WERI-Rb-1 (cell line): ENCODE measurements around the gene TIMM13.
"Not testable (repeated sequence)": the region's sequence is repeated elsewhere in the genome, so short reads cannot be mapped to it uniquely, and the experiment has no call there.

Experiments used
- DNase-seq: peaks from one replicate; pipeline ENCODE4 v3.0.0-alpha.2; 2020
- H3K27ac ChIP-seq: fragments of 250-450 bp; sonication (Bioruptor Pico); 2 replicates; pipeline ENCODE4 v1.5.1; 2020; ENCODE audit warnings: mild to moderate bottlenecking, moderate library complexity
- H3K27me3 ChIP-seq: fragments of 250-450 bp; sonication (Bioruptor Pico); 2 replicates; pipeline ENCODE4 v1.5.1; 2021; ENCODE audit warnings: mild to moderate bottlenecking, low read depth, moderate library complexity; ENCODE audit not compliant: insufficient read depth, severe bottlenecking
- H3K36me3 ChIP-seq: fragments of 250-450 bp; sonication (Bioruptor Pico); 2 replicates; pipeline ENCODE4 v1.5.1; 2020; ENCODE audit warnings: mild to moderate bottlenecking, moderate library complexity
- H3K4me3 ChIP-seq: 2 replicates; pipeline ENCODE4 v1.5.1; 2011; ENCODE audit warnings: low read depth, mild to moderate bottlenecking, control low read depth, low read length
- H3K9me3 ChIP-seq: fragments of 250-450 bp; sonication (Bioruptor Pico); 2 replicates; pipeline ENCODE4 v1.5.1; 2021; ENCODE audit warnings: mild to moderate bottlenecking, moderate library complexity; ENCODE audit not compliant: severe bottlenecking
- TF ChIP-seq, protein P1 (sequence below): IDR thresholded peaks from 2 replicates; pipeline ENCODE4 v1.5.1; 2011; ENCODE audit warnings: low read depth, mild to moderate bottlenecking, control low read depth, inconsistent platforms, low read length

The TIMM13 gene

DNA sequence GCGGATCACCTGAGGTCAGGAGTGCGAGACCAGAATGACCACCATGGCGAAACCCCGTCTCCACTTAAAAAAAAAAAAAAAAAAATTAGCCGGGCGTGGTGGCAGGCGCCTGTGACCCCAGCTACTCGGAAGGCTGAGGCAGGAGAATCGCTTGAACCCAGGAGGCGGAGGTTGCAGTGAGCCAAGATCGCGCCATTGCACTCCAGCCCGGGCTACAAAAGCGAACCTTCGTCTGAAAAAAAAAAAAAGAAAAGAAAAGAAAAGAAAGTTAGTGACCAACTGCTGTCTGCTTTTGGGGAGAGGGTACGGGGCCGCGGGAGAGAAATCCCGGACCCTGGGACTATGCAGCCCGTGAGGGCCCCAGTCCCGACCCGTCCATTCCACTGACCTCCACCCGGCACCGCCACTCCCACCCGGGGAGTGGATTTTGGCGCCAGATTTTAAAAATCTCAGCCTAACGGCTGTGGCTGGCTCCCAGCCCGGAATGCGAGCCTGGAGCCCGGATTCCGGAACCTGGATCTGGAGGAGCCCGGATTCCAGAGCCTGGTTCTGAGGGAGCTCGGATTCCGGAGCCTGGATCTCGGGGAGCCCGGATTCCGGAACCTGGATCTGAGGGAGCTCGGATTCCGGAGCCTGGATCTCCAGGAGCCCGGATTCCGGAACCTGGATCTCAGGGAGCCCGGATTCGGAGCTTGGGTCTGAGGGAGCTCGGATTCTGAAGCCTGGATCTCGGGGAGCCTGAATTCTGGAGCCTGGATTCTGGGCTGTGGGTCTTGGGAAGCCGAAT lies 35.4 kb upstream of the TIMM13 start:
- DNase-seq = peak; percentile 62
- TF ChIP-seq, protein P1, sequence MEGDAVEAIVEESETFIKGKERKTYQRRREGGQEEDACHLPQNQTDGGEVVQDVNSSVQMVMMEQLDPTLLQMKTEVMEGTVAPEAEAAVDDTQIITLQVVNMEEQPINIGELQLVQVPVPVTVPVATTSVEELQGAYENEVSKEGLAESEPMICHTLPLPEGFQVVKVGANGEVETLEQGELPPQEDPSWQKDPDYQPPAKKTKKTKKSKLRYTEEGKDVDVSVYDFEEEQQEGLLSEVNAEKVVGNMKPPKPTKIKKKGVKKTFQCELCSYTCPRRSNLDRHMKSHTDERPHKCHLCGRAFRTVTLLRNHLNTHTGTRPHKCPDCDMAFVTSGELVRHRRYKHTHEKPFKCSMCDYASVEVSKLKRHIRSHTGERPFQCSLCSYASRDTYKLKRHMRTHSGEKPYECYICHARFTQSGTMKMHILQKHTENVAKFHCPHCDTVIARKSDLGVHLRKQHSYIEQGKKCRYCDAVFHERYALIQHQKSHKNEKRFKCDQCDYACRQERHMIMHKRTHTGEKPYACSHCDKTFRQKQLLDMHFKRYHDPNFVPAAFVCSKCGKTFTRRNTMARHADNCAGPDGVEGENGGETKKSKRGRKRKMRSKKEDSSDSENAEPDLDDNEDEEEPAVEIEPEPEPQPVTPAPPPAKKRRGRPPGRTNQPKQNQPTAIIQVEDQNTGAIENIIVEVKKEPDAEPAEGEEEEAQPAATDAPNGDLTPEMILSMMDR = no peak
- no peaks in the 10 kb centered on the region for H3K27me3 ChIP-seq
- no peak overlapping the region for H3K27ac ChIP-seq
- H3K4me3 ChIP-seq = no peak overlapping the region
- no peaks in the 10 kb centered on the region for H3K9me3 ChIP-seq
- H3K36me3 ChIP-seq = no peaks in the 10 kb centered on the region

- Histone ChIP-seq H3K36me3 (no peaks in the 10 kb centered on the region), H3K4me3 (no peak overlapping the region), H3K9me3 (no peaks in the 10 kb centered on the region), H3K27ac (no peak overlapping the region), H3K27me3 (no peaks in the 10 kb centered on the region)
- no peak for DNase-seq
- TF ChIP-seq, protein P1 = no peak
Observed at GRCh38 chr19:2461751-2462634, 34.6 kb upstream of the TIMM13 start.

DNA sequence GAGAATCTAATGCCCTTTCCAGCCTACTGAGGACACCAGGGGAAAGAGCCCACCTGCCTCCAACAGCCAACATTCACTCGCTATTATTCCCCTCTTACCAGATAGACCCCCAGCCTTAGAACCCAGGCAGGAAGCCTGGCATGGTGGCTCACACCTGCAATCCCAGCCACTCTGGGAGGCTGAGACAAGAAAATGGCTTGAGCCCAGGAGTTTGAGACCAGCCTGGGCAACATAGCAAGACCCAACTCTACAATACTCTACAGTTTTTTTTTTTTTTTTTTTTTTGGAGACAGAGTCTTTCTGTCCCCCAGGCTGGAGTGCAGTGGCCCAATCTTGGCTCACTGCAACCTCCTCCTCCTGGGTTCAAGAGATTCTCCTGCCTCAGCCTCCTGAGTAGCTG lies 32.9 kb upstream of the TIMM13 start:
- H3K36me3 ChIP-seq = no peaks in the 10 kb centered on the region; the same call in 1 of the 2 replicates
- no peaks in the 10 kb centered on the region for H3K9me3 ChIP-seq
- no peak overlapping the region for H3K4me3 ChIP-seq
- no peak overlapping the region for H3K27ac ChIP-seq
- no peak for DNase-seq
- TF ChIP-seq, protein P1 = no peak
- H3K27me3 ChIP-seq = no peaks in the 10 kb centered on the region

DNA sequence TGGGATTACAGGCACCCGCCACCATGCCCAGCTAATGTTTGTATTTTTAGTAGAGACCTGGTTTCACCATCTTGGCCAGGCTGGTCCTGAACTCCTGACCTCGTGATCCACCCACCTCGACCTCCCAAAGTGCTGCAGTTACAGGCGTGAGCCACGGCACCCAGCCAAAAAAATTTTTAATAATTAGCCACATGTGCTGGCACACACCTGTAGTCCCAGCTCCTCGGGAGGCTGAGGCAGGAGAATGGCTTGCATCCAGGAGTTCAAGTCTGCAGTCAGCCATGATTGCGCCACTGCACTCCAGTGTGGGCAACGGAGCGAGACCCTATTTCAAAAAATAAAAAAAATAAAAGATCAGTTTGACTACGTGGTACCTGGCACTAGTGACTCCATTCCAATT lies 31.4 kb upstream of the TIMM13 start:
- H3K27me3 ChIP-seq, H3K9me3 ChIP-seq, H3K36me3 ChIP-seq, DNase-seq, H3K27ac ChIP-seq, H3K4me3 ChIP-seq: not testable (repeated sequence)

GRCh38 chr19:2458054-2458453 lies 30.7 kb upstream of the TIMM13 start:
- H3K4me3 ChIP-seq = no peak overlapping the region
- TF ChIP-seq, protein P1 = no peak
- H3K27ac ChIP-seq = no peak overlapping the region
- no peaks in the 10 kb centered on the region for H3K27me3 ChIP-seq
- peaks cover 5% of the 10 kb centered on the region for H3K36me3 ChIP-seq
- no peaks in the 10 kb centered on the region for H3K9me3 ChIP-seq
- DNase-seq = no peak

DNA sequence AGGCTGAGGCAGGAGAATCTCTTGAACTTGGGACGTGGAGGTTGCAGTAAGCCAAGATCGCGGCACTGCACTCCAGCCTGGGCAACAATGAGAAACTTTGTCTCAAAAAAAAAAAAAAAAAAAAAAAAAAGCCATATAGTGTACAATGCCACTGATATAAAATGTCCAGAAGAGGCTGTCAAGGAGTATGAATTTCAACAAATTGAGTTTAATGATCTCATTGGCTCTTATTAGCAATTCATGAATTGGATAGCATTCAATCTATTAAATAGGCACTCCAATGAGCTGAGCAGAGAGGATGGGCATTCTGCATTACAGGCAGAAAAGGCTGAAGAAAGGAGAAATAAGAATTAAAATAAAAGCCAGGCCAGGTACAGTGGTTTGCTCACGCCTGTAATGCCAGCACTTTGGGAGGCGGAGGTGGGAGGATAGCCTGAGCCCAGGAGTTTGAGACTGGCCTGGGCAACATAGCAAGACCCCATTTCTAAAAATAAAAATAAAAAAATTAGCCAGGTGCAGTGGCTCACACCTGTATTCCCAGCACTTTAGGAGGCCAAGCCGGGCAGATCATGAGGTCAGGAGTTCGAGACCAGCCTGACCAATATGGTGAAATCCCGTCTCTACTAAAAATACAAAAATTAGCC lies 30.1 kb upstream of the TIMM13 start:
- peak overlapping the region; percentile 82 for H3K27ac ChIP-seq
- TF ChIP-seq, protein P1 = no peak
- H3K27me3 ChIP-seq = no peaks in the 10 kb centered on the region
- H3K9me3 ChIP-seq = no peaks in the 10 kb centered on the region
- no peak for DNase-seq
- peaks cover 6% of the 10 kb centered on the region for H3K36me3 ChIP-seq
- peak overlapping the region; percentile 51 for H3K4me3 ChIP-seq
